GM18858 (cell line): ENCODE results near the gene IP6K1.
"Not testable (repeated sequence)": the region's sequence is repeated elsewhere in the genome, so short reads cannot be mapped to it uniquely, and the experiment has no call there.

Source experiments
- ATAC-seq: cut with Tn5 transposase; IDR thresholded peaks from one replicate; pipeline ENCODE4 v1.9.1; 2021; ENCODE audit not compliant: unreplicated experiment

IP6K1 gene

DNA sequence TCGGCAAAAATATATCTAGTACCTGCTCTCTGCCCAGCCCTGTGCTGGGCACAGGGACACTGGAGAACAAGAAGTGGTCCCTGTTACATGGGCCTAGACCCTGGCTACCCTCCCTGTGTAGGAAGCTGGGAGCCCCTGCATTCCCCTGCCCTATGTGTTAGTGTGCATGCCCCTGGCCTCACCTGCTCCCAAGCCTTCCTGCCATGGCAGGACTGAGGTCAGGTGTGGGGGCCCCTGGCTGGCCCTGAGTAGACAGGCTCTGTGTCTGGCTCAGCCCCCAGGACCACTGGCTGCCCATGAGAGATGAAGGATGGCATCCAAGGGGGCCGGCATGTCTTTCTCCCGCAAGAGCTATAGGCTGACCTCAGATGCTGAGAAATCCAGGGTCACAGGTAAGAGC, 95.5 kb downstream of the IP6K1 start:
- ATAC-seq: not testable (repeated sequence)

DNA sequence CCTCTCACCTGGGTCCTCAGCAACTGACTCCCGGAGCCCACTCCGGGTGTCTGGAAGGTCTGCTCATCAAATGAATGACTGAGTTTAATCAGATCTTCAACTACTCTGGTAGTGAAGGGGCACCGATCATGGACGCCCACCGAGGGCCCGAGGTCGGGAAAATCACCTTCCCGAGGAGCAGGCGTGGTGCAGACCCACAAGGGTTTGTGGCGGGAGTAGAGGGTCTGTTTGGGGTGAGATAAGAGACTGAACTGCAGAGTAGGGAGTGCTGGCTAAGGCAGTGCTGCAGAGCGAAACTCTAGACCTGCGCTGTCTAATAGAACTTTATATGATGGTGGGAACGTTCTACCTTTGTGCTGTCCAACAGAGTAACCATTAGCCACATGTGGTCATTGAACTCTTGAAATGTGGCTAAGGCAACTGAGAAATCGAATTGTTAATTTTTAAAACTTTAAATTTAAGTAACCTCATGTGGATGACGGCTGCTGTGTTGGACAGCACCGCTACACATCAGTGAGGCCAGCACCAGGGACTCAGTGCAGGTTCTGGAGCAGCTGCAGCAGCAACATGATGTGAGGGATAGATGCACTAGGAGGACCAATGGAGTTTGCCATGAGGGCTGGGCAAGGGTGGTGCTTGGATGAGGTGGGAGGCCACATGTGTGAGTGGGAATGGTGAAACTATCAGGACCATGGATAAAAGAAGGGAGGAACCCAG, 96.3 kb downstream of the IP6K1 start:
- not testable (repeated sequence) for ATAC-seq

DNA sequence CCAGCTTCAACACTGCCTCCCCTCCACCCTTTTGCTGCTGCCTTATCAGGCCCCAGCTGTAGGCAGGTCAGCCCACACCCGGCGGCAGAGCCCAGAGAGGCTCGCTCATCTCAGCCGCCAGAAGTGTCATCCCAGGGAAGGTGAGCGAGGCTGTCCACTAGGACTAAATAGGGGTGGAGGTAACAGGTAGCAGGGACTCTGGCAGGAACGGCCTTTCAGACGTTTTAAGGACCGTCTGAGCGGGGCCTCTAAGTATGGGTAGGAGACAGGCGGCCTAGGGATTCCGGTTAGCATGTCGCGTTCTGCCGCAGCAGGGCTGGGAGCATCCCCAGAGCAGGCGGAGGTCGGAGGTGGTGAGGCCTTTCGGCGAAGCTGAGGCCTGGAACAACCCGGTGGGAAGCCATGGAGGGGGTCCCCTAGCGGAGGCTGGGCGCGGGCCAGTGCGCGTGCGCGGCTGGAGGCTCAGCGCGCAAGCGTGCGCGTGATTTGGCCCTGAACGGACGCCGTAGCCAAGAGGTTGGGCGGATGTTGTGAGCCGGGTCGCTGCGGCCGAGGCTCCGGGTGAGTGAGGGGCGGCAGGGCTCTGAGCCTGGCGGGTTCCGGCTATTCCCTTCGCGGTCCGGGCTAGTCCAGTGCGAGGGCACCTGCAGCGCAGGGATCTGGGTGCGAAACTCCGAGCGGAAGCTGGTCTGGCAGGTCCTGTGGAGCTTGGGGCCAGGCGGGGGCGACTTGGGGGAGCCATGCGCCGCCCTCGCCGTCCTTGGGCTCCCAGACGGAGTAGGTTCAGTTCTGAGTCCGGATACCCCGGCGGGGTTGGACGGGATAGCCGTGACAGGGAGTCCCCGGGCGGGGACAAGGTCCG, 97.1 kb downstream of the IP6K1 start, which contains the start of the genes MST1 and RNF123:
TSS of gene MST1 (minus strand) at position 429 of the 862 bp plus-strand sequence. CDS start 783 bp downstream, outside the sequence.
TSS of gene RNF123 (plus strand) at position 512 of the 862 bp plus-strand sequence. CDS start 1,609 bp downstream, outside the sequence.
- peak; percentile 48 for ATAC-seq

DNA sequence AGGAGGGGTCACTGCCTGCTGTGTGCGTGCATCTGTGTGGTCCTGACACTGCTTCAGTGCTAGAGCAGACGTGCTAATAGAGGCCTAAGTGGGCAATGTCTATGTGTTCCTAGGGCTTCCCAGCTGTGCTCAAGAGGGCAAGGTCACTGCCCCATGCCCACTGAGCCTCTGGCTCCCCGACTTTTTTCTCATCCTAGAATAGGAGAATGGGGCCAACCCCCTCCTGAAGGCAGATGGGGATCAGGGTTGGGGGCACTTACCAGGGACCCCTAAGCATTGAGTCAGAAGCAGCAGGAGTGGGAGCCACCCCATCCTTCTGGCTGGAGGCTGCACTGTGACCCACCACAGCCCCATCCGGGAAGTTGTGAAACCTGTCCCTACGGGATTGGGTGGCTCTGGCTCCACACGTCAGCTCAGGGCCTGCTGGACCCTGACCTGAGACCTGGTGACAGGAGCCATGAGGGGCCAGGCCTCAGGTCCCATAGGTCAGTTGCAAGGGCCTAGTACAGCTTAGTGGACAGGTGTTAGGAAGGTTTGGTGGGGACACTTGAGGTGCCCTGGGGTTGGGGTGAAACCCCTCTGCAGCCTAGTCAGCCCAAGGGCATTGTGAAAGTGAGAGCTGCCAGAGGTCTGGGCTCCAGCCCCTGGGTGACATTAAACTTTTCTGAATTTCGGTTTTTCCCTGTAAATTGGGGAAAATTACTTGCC, 97.8 kb downstream of the IP6K1 start:
- not testable (repeated sequence) for ATAC-seq

DNA sequence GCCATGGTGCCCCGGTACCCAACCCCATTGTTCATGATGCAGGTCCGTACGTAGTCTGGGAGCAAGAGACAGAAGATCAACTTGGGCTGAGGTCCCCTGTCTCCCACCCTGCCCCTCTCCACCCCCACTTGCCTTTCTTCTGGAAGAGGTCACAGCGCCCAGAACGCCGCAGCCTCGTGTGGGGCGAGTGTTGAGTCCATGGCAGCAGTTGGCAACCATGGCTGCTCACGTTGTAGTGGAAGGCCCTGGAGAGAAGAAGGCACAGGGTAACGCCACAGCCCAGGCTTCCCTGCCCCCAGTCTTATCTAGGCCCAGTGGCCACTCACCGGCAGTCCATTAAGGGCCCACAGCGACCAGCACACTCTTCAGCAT, 98.9 kb downstream of the IP6K1 start:
- ATAC-seq: not testable (repeated sequence)

DNA sequence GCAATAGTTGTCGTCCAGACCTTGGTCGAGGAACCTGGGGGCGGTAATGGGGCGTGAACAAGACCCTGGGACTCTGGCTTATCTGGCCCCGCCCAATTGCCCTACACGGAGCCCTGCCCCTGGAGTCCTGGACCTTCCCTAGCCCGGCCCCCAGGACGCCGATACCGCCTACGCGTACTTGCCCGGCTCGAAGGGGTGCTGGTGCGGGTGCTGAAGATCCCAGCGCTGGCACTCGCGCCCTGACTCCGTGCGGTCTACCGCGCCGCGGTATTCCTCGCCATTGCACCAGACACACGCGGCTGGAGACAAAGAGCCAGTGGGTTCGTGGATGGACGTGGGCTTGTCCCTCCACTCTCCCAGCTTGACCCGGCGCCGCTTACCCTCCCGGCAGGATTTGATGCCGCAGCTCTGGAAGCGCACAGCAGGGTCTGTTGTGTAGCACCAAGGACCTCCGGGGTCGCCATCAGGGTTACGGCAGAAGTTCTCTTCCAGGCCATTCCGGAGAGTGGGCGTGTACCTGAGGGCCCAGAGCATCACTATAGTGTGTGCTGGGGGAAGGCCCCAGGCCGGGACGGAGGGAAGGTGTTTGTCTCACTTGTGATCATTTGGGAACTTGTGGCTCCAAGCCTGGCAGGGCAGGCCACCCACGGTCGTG, 99.4 kb downstream of the IP6K1 start:
- ATAC-seq: not testable (repeated sequence)

DNA sequence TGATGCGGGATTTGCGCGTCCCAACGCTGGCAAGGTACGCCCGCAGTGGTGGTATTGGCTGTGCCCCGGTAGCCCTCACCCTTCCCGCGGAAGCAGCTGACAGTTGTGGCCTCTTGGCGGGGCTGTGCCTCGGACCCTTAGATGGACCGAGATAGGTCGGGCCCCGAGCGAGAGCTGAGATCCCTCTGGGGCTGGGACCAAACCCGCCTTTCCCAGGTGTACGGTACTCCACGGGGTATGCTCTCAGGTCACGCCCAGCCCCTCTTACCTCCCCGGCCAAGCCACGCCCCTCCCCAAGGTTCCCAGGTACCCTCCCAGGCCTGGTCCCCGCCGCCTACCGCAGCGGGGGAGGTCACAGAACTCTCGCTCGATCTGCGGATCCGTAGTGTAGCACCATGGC, 100.0 kb downstream of the IP6K1 start:
- not testable (repeated sequence) for ATAC-seq

DNA sequence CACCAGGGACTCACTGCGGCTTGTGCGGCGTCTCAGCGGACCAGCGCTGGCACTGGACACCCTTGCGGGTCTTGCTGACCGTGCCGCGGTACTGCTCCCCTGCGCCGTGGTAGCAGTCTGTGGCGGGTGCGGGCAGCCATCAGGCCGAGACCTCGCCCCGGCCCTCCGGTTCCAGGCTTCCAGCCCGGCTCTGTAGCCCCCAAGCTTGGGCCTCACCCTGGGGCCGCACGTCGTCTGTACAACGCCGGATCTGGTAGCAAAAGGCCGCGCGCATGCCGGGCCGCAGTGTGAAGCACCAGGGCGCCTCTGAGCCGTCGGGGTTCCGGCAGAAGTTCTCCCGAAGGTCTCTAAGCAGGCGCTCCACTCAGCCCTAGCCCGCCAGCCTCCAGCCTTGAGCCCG, 100.5 kb downstream of the IP6K1 start:
- ATAC-seq: not testable (repeated sequence)

DNA sequence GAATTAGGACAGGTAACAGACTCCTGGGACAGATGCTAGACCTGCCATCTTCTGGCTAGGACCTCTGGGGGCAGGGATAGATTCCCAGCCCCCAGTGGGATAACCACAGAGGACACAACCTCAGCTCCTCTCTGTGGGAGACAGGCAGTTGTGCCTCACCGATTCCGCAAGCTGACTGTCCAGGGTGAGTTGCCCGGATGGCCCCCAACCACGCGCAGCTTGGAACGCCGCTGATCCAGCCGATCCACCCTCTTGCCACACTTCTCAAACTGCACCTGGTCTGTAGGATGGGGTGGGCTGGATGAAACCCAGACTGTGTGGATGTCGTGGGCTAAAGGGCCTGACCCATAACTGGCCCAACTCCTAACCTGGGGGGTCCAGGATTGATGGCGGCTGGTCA, 101.2 kb downstream of the IP6K1 start:
- not testable (repeated sequence) for ATAC-seq

DNA sequence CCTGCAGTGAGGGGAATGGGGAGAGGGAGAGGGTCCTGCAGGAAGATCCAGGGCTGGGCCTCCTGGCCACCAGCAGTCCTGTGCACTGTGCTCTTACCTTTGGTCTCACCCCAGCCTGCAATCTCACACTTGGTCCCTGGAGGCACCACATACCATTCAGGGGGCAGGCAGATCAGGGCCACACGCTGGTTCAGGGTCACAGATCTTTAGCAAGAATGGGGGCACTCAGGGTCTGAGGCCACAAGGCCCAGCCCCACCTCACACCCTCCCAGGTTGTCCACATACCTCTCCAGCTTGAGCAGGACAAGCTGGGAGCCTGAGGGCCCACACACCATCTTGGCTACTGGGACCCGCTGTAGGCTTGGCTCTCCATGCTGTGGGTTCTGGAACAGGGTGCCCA, 101.9 kb downstream of the IP6K1 start:
- not testable (repeated sequence) for ATAC-seq

DNA sequence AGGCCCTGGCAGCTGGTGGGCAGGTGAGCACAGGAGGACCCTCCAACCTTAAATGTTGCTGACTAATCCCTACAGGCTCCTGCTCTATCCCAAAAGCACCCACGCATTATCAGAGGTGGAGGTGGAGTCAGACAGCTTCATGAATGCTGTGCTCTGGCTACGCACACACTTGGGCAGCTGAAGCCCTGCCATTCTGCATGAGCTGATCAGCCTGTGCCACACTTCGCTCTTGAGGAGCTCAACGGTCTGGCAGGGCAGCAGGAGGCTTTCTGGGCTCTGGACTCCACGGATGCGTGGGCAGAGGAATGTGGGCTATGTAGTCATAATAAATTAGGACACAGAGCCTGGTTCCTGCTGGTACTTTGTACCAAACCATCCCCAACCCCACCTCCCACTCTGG, 103.2 kb downstream of the IP6K1 start:
- ATAC-seq: no peak

DNA sequence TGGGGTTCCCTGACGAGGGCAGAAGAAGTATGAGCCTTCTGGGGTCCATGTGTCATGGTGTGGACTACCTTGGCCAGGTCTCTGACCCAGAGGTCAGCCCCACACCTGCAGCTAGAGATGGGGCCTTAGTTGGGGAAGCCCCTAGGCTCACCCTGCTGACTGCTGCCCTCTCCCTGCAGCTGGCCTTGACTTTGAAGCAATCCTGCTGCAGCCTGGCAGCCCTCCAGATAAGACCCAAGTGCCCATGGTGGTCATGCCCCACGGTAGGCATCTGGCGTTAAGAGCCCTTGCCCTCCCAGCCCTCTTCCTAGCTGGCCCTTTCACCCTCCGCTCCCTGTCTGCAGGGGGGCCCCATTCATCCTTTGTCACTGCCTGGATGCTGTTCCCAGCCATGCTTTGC, 104.8 kb downstream of the IP6K1 start:
- no peak for ATAC-seq

DNA sequence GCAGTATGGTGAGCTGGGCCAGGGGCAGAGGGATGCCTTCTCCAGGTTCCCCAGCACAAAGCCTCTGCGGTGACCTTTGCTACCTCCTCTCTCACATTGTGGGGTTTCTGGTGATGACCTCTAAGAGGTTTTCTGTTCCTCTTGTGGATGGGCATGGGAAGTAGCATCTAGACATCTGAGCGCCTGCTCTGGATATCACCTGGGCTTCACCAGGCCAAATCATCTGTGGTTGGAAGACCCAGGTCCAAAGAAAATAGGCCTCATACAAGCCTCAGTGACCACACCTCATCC, 105.2 kb downstream of the IP6K1 start:
- no peak for ATAC-seq

DNA sequence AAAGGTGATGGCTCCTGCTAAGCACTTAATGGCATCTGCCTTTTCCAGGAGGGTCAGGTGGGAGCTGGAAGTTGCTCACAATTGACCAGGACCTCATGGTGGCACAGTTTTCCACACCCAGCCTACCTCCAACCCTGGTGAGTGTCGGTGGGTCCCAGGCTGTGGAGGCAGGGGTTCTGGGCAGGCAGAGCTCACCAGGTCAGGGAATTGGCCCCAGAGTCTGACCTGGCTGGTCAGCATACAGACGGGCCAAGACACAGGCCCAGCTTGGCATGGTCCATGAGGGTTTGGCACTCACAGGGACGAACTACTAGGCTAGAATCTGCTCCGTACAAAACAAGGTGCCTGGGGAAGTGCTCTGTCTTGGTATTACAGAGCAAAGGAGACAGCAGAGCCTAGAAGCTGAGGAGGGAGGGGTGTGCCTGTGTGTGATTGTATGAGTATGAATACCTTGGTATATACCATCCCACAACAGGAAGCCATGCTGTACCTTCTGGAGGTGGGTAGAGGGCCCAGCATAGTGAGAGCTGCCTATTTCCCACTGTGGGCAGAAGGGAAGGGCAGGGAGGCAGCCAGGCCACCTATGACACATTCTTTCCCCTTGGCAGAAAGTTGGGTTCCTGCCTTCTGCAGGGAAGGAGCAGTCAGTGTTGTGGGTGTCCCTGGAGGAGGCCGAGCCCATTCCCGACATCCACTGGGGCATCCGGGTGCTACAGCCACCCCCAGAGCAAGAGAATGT, 105.7 kb downstream of the IP6K1 start:
- ATAC-seq: no peak

DNA sequence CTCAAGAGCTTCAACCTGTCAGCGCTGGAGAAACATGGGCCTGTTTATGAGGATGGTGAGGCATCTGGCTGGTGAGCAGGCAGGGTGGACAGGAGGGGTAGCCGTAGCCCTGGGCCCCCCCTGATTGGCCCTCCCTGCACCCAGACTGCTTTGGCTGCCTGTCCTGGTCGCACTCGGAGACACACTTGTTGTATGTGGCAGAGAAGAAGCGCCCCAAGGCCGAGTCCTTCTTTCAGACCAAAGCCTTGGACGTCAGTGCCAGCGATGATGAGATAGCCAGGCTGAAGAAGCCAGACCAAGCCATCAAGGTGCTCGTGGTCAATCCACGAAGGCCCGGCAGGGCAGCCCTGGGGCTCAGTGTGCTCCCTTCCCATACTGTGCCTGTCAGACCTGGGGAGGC, 110.4 kb downstream of the IP6K1 start:
- no peak for ATAC-seq

DNA sequence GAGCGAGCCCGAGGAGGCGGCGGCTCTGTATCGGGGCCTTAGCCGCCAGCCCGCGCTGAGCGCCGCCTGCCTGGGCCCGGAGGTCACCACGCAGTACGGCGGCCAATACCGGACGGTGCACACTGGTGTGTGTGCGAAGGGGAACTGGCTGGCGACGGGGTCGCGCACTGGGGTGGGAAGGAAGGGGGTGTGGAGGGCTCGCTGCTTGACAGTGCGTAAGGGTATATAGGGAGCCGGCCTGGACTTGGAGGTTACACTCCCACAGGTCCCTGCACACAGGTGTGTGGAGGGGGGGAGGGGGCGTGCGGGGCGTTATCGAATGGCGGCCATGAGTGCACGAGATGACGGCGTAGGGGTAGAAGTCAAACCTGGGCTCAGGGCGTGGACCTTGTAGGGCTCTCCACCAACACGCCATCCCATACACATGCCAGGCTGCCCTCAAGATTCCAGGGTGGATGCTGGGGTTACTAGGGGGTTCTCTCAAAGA, 111.8 kb downstream of the IP6K1 start:
- peak; percentile 21 for ATAC-seq
